ENCODE data around the gene THRSP. TPM values are rescaled to one million over a fixed set of nuclear protein-coding genes. Genes with fewer than 3 reads are reported as not detected.

The THRSP gene, protein sequence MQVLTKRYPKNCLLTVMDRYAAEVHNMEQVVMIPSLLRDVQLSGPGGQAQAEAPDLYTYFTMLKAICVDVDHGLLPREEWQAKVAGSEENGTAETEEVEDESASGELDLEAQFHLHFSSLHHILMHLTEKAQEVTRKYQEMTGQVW
- not detected in 2 replicates for total RNA-seq

DNA sequence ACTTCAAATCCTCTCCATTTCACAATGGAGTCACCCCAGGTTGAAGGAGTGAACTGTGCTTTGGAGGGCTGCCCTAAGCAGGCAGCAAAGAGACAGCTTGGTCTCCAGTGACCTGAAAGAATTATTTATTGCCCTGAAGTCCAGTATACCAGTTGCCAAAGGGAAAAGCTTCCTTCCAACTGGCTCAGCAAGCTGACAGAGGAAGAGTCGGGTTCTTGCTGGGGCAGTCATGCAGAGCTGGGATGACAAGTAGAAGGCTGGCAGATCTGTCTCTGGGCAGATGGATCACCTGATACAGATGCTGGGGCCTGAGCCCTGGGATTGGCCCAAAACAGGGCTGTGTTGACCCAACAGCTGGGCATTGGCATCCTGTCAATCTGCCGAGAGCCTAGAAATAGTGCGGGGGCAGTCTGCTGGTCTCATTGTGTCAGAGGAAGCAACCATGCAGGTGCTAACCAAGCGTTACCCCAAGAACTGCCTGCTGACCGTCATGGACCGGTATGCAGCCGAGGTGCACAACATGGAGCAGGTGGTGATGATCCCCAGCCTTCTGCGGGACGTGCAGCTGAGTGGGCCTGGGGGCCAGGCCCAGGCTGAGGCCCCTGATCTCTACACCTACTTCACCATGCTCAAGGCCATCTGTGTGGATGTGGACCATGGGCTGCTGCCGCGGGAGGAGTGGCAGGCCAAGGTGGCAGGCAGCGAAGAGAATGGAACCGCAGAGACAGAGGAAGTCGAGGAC is at the start of gene THRSP:
Gene THRSP (plus strand): TSS at position 422 of the 742 bp plus-strand sequence. CDS start 21 bp downstream, at position 443.

DNA sequence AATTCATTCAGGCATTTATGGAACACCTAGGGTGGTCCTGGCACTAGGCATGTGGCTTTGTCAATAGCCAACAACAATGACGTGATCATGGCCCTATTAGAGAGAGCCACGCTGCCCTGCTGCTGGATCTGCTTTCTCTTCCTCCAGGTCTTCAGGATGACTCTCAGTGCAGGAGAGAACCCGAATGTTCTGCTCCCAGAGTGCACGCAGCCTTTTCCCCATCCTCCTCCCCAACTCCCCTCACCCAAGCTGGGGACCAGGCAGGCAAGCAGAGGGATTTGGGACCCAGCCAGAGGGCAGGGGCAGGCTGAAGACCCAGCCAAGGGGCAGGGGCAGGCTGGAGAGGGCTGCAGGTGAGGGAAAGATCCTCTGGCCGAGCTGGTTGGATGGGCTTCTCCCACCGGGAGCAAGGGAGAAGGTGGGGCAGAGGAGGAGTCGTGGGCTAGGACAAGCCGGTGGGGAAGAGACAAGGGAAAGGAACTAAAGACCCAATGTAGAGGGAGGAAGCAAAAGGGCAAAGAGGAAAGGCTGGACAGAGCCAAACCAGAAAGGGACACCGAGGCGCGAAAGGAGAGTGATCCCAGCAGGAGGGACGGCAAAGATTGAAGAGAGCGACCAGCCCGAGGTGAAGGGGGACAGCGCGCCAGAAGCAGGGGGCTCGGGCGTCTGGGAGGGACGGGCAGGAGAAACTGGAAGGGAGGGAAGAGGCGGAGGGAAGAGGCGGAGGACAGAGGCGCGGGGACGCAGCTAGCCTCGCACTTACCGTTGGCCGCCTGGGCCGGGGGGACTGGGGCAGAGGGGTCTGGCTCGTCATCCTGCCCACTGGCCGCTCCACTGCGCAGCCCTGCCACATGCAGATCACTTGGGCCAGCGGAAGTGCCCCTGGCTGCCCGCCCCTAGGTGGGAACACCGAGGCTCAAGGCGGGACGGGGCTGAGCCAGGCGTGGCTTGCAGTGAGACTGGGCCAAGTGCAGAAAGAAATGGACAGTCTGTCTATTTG is 41.0 kb upstream of the THRSP start, which contains the start of gene KCTD14:
Gene KCTD14 (minus strand): TSS at position 880 of the 1,000 bp plus-strand sequence. CDS start 27 bp downstream, at position 853.

DNA sequence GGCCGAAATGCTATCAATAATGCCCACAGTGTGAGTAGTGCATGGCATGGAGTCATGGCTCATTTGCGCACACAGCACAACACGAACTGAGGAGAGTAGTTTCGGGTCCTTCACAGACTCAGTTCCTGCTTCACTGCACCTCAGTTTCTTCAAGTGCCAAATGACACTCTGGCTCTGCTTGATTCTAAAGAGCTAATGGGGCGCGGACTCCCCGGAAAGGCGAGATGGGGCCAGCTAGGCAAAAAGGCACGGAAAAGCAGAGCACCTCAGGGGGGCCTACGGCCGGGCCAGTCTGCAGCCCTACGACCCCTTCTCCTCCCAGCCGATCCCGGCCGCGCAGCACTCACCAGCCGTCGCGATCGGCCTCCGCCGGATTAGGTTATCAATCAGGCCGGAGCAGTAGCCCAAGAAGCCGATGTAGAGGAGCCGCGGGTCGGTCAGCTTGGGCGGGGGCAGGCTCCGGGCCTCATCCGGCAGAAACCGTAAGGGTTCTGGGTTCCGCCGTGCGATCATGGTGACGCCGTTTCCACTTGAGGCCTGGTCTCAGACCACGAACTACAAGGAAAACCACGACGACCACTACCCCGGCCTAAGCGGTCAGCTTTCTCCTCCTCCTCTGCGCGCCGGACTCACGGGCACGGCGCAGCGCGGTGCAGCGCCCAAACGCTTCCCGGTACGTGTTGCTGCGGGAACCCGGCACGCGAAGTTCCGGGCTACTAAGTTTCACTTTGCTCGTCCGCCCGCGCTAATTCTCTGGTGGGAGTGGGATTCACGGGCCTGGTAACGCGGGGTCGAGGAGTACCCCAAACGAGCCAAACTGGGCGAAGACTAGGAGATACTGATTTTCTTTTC is 15.8 kb downstream of the THRSP start, which contains the start of gene NDUFC2:
Gene NDUFC2 (minus strand): TSS at position 631 of the 852 bp plus-strand sequence. CDS start 118 bp downstream, at position 513.

Other genes with a start within 250 kb of the THRSP start
- gene RSF1, start 243.1 kb upstream of the THRSP start, total RNA-seq: 13.0 and 19.9 TPM in 2 replicates
- 30.1 and 42.0 TPM in 2 replicates for gene AAMDC, start 242.7 kb upstream of the THRSP start, total RNA-seq
- 10.7 and 23.1 TPM in 2 replicates for gene INTS4, start 69.2 kb upstream of the THRSP start, total RNA-seq
- gene KCTD14, start 40.6 kb upstream of the THRSP start, total RNA-seq: 2.3 and 2.5 TPM in 2 replicates
- 89.7 and 123 TPM in 2 replicates for gene NDUFC2, start 16.0 kb downstream of the THRSP start, total RNA-seq
- 31.1 and 32.9 TPM in 2 replicates for gene ALG8, start 75.8 kb downstream of the THRSP start, total RNA-seq
- 12.3 and 25.1 TPM in 2 replicates for gene KCTD21, start 124.8 kb downstream of the THRSP start, total RNA-seq
- 5.2 and 6.2 TPM in 2 replicates for gene USP35, start 125.1 kb downstream of the THRSP start, total RNA-seq

All from cardiac atrium fibroblast (primary cell).